HG02678 (cell line): ENCODE data around the gene FARS2.

Experiments used
- ATAC-seq: cut with Tn5 transposase; IDR thresholded peaks from one replicate; pipeline ENCODE4 v1.9.1; 2021; ENCODE audit warnings: mild to moderate bottlenecking, moderate library complexity; ENCODE audit not compliant: unreplicated experiment

Gene FARS2

GRCh38 chr6:5365436-5366195 is 104.3 kb downstream of the FARS2 start:
- no peak for ATAC-seq

GRCh38 chr6:5366941-5367340 is 105.6 kb downstream of the FARS2 start:
- ATAC-seq = no peak

- no peak for ATAC-seq
These were observed 106.2 kb downstream of the FARS2 start for GRCh38 chr6:5367510-5367909.

- no peak for ATAC-seq
These were observed 112.1 kb downstream of the FARS2 start for GRCh38 chr6:5373430-5373829.

GRCh38 chr6:5378331-5378730 is 117.0 kb downstream of the FARS2 start:
- no peak for ATAC-seq

GRCh38 chr6:5379647-5380242 is 118.4 kb downstream of the FARS2 start:
- no peak for ATAC-seq

- no peak for ATAC-seq
These were observed 122.5 kb downstream of the FARS2 start for GRCh38 chr6:5383856-5384255.

GRCh38 chr6:5384276-5384675 is 123.0 kb downstream of the FARS2 start:
- no peak for ATAC-seq

GRCh38 chr6:5388326-5388725 is 127.0 kb downstream of the FARS2 start:
- ATAC-seq = no peak

- no peak for ATAC-seq
These were observed 127.9 kb downstream of the FARS2 start for GRCh38 chr6:5389086-5389745.

GRCh38 chr6:5390177-5390576 is 128.9 kb downstream of the FARS2 start:
- ATAC-seq = no peak

- ATAC-seq = no peak
These were observed 133.0 kb downstream of the FARS2 start for GRCh38 chr6:5394280-5394679.

GRCh38 chr6:5395719-5396118 is 134.4 kb downstream of the FARS2 start:
- no peak for ATAC-seq

GRCh38 chr6:5398530-5398929 is 137.2 kb downstream of the FARS2 start:
- ATAC-seq = peak; percentile 48

GRCh38 chr6:5399391-5399790 is 138.1 kb downstream of the FARS2 start:
- ATAC-seq = no peak

- no peak for ATAC-seq
These were observed 140.8 kb downstream of the FARS2 start for GRCh38 chr6:5401845-5402738.

GRCh38 chr6:5403076-5403475 is 141.8 kb downstream of the FARS2 start:
- no peak for ATAC-seq

- no peak for ATAC-seq
These were observed 142.3 kb downstream of the FARS2 start for GRCh38 chr6:5403609-5404008.

GRCh38 chr6:5405976-5406375 is 144.7 kb downstream of the FARS2 start:
- ATAC-seq = no peak

GRCh38 chr6:5411414-5411813 is 150.1 kb downstream of the FARS2 start:
- no peak for ATAC-seq

GRCh38 chr6:5412017-5412416 is 150.7 kb downstream of the FARS2 start:
- ATAC-seq = no peak
